Stimulated activated CD8-positive, alpha-beta memory T cell treated with anti-CD3 and anti-CD28 coated beads, Interleukin-15, amount 100 ng/mL, for 1 hour (primary cell): ENCODE data around the gene SMIM34.
"Not testable (repeated sequence)": the region's sequence is repeated elsewhere in the genome, so short reads cannot be mapped to it uniquely, and the experiment has no call there.

Source experiments
- DNase-seq: peaks from one replicate; pipeline ENCODE4 v3.0.0-alpha.2; 2020; ENCODE audit warnings: low read depth

The SMIM34 gene, protein sequence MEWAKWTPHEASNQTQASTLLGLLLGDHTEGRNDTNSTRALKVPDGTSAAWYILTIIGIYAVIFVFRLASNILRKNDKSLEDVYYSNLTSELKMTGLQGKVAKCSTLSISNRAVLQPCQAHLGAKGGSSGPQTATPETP

DNA sequence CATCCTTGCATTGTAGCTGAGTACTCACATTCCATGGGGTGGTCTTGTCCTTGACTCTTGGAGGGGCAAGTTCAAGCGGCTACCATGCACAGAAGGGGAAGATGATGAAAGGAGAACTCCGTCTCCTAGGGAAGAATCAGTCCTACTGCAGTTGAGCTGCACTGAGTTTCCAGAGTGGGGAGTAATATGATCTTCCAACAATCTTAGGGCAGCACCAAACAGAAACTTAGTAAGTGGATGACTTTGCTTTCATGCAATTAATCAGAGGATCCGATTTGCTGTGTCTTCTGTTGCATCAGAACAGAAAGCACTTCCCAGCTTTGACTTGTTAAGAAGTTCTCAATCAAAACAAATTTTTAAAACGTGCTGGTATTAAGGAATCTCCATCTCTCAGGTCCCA is at the start of gene SMIM34:
Gene SMIM34 (minus strand): TSS at position 147 of the 400 bp plus-strand sequence. CDS start 112 bp downstream, at position 35.
- DNase-seq = not testable (repeated sequence)

DNA sequence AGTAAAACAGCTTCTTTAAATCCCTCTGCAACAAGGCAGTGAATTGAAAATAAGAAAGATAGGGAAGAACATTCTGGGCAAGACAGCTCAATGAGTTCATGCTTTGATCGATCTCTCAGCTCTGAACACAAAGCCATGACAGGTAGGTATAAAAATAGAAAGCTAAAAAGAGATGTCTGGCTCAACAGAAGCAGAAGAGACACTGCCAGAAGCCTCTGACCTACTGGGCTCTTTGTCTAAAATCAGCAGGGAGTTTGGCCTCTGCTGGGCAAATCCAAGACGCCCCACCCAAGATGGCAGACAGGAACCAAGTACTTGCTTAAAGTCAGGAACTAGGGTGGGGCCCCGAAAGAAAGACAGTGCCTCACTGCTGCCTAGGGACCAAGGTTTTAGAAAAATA is 43.6 kb upstream of the SMIM34 start:
- not testable (repeated sequence) for DNase-seq

DNA sequence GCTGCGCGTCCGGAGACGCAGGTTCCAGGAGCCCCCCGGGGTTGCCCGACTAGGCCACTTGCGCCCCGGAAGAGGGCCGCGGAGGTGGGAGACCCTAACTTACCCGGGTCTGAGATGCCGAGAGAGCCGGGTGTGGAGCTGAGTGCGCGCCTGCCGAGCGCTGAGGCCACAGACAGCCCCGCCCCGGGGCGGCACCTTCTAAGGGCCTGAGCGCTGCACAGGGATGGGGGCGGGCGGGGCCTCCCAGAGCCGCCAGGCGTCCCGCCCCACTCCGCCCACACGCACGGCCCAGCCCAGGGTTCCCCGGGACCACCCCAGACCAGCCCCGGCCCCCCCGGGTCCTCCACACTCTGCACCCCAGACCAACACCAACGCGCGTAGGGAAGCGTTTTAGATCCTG is 35.7 kb upstream of the SMIM34 start:
- not testable (repeated sequence) for DNase-seq

DNA sequence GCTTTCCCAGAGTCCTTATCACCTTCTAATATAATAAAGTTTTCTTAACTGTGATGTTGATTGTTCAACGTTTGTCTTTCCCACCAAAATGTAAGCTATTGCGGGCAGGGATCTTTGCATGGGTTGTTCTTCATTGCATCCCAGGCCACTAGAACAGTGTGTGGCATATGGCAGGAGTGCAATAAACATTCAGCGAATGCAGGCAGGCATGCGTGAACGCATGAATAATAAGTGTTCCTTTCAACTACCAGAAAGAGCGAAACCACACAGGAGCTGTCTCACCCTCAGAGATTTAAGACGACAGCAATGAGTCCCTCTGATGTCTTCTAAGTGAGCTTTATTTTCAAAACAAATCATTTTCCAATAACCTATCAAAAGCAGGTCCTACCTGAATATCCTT is 34.5 kb upstream of the SMIM34 start:
- DNase-seq = not testable (repeated sequence)

DNA sequence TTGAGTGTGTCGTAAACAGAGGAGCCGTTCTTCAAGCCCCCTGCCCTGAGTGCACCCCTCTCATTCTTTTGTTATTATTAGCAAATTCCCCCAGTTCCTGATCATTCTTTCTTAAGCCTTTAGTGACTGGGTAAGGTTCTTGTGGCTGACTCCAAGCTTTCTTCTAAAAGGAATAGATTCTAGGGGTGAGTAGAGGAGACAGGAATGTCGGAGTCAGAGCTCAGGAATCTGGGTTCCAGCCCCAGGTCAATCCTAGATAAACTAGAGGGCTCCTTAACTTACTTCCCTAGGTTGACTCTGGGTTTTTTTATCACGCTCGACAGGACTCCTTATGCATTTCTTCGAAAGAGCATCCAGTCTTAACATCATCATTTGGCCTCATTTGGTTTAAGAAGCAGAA is 32.4 kb upstream of the SMIM34 start:
- DNase-seq = not testable (repeated sequence)

DNA sequence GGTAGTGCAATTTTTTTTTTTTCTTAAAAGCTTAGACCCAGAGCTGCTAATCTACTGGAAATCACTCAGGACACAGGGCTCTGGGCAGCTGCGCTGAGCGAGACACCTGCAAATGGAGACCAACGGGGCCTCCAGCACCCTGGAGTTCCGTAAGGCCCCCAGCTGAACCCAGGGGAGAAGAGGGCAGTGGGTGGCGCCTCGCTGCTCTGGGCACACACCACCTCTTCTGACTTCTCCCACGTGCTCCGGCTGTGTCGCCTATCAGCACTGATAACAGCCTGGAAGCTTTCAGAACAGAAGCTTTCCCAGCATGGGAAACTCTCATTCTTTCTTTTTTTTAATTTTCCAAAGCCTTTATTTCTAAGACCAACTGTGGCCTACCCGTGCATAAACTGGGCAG is 31.9 kb upstream of the SMIM34 start:
- DNase-seq = not testable (repeated sequence)

DNA sequence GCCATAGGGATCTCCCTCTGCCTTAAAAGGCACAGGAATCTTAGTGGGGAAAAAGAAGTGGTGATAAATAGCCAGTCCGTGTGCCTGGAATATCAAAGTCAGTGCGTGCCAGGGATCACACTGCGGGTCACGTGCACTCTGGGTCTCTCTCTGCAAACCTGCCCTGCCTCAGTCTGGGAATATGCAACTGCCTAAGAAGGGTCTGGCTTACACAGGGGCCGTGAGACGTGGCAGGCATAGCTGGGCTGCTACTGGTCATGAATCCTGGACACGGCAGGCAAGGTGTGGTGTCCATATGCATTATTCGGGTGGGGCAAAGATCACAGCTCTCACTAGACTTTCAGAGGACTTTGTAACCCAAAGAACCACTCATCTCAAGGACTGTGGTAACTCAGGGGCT is 23.3 kb upstream of the SMIM34 start:
- not testable (repeated sequence) for DNase-seq

DNA sequence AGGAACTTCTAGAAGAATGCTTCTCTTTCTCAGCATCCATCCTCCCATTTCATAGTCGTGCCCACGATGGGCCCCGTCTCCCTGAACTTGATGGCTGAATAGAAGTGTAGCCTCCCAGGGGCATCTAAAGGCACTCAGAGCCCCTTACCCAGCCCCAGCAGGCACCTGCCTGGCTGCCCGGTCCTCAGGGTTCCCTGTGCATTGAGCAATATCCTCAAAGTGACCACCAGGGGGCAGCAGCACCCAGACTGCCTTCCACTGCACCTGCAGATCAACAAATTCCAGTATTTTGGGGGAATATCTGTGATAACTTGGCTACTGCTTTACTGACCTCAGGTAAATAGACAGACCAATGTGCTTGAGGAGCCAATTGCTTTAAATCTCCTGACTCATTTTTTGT is 19.7 kb upstream of the SMIM34 start:
- not testable (repeated sequence) for DNase-seq

DNA sequence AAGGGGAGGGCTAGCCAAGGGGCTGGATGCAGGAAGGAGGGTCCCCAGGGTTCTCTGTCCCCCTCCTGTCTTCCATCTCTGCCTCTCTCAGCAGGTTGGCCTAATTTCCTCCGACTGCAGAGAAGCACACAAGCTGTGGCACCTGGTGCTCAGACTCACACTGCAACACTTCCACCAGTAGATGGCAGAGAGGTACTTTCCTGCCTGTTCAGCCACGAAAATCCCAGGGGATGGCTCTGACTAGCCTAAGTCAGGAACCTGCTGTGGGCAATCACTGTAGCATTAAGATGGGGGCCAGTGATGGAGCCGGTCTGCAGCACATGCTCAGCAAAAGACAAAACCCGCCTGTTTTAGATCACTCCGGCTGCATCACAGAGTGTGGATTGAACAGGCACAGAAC is 6.0 kb upstream of the SMIM34 start:
- not testable (repeated sequence) for DNase-seq

DNA sequence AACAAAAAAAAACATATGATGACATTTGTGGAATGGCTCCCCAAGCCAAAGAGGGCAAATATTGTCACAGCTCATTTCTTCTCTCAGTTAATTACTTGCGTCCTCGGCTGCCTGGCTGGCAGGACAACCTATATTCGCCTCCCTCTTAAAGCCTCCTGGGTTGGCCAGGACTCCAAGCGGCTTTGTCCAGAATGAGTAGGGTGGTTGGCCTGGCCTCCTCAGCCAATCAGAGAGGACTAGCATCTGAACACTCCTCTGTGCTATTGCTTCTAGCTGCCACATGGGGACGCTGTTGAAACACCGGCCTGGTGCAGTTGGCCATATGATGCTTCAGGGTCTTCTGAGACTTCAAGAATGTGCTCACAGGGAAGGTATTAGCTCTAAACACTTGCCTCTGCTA is 4.7 kb upstream of the SMIM34 start:
- not testable (repeated sequence) for DNase-seq

DNA sequence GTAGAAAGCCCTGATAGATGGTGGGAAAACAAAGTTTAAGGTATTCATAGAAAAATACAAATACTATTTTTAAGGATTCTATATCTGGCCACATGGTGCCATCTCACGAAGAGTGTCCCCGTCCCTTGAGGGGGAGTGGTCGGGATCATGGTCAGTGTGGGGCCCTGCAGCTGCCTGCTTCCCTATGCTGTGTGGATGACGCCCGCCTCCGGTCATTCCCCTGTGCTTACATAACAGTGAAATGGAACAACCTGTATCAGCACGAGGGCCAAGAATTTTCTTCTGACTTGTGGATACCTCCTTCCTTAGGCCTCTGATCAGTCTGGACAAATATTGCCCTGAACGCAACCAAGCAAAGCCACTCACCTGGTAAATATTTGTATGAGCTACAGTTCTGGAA is 3.6 kb upstream of the SMIM34 start:
- DNase-seq = not testable (repeated sequence)

DNA sequence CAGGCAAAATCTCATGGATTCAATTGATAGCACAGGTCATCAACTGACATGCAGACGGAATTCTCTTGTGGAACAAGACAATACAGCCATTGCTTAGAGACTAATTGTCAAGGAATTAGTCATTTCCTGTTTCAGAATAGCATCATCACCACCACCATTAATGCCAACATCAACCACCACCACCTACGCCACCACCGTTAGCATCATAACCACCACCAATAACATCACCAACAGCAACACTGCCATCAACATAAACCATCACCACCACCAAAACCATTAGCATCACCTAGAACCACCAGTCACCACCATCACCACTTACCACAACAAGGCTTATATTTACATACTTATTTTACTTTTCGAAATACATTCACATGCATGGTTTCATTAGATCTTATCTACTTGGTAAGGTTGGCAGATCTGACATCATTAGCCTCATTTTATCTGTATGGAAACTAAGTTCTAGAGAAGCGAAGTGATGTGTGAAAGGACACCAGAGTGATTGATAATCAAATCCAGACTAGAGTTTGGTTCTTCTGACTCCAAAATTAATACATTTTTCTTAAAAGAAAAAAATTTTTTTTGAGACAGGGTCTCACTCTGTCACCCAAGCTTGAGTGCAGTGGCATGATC is 6.2 kb downstream of the SMIM34 start:
- DNase-seq = not testable (repeated sequence)

DNA sequence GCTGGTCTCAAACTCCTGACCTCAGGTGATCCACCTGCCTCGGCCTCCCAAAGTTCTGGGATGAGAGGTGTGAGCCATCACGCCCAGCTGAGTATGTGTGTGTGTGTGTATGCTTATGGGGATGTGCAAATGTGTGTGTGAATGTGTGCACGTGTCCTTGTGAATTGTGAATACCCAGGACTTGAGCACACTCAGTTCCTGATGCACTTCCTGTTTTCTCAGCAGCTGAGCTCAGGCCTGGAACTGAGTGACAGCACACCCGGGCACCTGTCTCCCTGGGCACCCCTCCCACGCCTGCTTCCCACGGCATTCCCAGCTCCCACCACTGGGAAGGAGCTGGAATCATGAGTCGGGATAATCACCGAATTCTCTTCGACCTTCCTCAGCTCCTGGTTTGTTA is 16.5 kb downstream of the SMIM34 start:
- not testable (repeated sequence) for DNase-seq

DNA sequence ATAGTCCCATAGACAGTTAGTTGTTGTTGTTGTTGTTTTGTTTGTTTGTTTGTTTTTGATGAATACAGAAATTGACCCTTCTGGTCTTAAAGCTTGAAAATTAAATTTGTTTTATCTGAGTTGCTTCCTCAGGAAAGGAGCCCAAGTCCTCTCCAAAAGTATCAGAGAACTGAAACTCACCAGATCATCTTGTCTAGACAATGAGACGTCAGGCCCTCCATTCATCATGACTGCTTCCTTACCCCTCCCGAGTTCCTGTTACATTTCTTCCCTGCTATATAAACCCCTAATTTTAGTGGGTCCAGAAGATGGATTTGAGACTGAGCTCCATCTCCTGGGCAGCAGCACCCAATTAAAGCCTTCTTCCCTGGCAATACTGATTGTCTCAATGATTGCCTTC is 17.1 kb downstream of the SMIM34 start:
- not testable (repeated sequence) for DNase-seq

DNA sequence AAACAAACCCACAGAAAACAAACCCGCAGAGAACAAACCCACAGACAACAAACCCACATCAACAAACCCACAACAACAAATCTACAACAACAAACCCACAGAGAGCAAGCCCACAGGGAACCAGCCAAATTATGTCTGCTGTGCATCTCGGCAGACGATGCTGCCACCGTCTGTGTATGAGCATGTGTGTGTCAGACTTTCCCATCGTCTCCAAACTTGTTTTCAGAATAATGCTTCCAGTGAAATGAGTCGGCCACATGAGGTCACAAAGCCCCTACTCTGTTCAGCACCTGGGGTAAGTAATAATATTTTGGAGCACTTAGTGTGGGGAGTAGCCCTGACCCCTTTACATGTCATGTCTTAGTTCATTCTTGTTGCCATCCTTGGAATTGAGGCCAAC is 17.6 kb downstream of the SMIM34 start:
- not testable (repeated sequence) for DNase-seq

DNA sequence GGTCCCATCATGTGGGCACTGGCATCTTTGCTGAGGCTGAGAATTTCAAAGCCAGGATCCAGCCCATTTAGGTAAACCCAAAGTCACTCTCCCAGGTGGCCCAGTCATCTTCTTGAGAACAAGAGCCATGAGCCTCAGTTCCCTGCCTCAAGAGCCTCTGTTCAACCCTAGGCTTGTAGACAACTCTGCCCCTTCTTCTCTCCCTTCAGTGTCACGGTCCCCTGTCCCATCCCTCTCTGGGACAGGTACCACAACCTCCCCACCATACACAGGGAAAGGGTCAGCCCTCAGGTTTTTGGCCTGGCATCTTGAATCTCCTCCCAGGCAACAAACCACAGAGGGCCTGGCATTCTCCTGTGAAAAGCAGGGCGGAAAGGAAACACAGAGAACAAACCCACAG is 18.1 kb downstream of the SMIM34 start:
- DNase-seq = not testable (repeated sequence)

DNA sequence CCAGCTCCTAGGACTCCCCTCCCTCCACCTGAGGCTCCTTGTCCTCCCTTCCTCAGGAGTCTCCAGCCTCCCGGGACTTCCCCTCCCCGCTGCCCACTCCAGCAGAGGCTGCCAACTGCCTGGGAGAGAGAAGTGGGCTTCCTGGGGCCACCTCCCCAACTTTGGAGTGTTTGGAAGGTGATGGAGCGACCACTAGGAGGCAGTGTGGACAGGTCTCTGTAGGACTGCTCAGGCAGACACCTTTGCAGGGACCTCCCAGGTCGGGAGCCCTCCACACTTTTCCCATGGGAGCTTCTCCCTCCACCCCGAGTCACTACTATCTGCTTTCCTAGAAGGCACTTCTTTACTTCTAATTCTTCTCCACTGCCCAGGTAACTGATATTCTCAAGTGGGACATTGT is 19.0 kb downstream of the SMIM34 start:
- not testable (repeated sequence) for DNase-seq

DNA sequence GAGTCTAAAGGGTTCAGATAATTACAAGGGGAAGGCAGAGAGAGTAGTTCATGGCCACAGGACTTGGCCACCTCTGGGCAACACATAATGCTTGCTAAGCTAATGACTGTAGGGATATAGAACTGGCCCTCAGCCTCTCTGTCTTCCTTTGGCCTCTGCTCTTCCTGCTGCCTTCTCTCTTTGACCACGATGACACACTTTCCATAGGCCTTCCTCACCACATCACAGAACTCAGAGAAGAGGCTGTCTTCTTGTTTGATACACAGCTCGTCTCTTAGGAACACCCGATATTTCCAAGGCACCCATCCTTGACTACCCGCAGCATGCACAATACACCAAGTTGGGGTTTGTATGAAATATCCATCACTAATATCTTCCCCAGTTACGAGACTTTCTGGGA is 23.2 kb downstream of the SMIM34 start:
- not testable (repeated sequence) for DNase-seq

DNA sequence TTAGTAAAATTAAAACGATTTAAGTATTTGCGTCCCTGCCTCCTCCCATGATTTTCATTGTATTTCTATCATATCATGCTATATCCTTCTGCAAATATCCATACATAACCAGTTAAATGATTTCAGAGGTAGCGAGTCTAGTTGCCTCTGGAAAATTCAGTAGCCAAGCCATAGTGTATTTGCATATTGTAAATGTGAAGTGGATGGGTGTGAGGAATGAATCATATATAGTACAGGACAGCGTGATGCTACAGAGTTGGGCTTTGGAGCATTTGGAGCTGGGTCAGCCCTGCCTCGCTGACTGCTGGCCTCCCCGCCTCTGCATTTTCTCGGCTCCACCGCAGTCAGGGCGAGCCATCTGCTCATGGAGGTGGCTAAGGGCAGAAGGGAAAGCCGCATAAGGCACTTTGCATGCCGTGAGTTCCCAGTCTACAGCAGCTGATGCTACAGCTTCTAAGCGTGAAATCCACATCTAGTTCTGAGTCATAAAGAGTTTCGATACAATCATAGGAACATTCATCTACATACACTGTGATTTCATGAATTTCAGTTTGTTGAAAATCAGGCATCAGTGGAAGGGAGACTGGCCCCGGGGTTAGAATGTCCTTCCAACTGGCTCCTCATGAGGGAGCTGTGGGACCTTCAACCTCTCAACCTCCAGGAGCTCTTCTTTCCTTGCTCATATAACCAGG is 39.9 kb downstream of the SMIM34 start:
- not testable (repeated sequence) for DNase-seq

DNA sequence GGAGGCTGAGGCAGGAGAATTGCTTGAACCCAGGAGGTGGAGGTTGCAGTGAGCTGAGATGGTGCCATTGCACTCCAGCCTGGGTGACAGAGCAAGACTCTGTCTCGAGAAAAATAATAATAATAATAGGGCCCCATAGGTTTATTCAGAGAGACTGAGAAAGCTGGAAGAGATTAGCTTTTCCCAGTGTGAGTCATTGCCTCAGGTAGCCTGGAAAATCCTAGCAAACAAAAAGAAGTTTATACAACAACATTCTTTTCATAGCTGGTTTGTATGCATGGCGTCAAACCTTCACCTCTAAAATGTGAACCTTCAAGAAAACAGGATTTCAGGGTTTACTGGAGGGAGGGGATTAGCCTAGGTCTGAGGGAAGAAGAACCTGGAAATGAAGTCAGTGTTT is 40.6 kb downstream of the SMIM34 start:
- DNase-seq = not testable (repeated sequence)

DNA sequence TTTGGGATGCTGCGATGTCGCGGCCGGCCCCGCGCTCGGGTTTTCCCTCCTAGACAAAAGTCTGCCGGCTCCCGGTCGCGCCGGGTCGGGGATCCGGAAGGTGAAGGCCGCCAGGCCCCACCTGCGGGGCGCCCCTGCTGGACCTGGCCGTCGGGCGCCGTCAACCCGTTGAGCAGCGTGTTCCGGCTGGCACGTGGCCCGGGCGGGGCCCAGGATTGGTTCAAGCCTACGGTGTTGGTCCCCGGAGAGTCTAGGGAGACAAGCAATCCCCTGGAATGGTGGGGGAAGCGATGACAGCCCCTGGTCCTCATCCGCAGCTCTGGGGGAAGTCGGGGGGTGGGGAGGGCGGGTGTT is 48.2 kb downstream of the SMIM34 start:
- not testable (repeated sequence) for DNase-seq

DNA sequence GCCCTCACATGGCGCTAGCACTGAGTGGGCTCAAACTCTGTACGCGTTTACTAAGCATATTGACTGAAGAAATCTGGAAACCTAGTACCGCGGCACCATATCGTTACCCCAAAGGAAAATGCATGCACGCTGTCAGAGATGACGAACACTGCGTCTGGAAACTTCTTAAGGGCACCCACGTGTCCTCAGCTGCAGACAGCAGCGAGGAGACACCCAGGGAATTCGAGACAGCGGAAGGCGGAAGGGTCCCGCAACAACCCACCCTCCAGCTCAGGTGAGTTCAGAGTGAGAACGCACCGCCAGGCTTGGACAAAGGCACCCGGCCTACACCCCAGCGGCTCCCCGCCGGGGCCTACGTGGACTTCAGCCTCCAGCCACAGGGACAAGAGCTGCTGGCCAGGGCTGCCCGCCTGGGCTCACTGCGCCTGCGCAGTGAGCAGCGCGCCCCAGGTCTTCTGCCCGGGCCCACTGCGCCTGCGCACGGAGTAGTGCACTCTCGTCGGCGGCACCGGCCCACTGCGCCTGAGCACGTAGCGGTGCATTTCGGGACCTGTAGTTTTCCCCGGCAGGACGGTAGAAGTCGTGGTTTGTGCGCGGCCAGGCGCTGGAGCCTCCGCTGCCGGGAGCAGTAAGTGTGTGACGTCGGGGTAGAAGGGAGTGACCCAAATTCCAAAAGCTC is 48.7 kb downstream of the SMIM34 start, which contains the start of gene SMIM11:
Gene SMIM11 (plus strand): TSS at position 568 of the 679 bp plus-strand sequence. CDS start 3,998 bp downstream, outside the sequence.
- DNase-seq = not testable (repeated sequence)

DNA sequence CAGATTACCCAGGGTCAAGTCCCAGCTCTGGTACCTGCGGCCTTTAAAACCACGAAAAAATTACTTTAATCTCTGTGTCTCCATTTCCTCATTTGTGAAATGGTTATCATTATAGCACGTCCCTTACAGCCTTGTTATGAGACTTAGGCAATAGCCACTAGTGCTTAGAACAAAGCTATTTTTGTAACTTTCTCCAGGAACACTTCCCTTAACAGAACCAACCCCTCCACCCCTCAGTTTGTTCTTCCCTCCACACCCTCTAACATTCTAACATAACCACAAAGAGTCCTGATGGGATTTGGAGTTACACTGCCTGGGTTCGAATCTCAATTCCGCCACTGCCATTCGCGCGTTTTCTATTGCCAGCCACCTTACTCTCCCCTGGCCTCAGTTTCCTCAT is 49.3 kb downstream of the SMIM34 start:
- not testable (repeated sequence) for DNase-seq
